Stimulated activated CD8-positive, alpha-beta memory T cell treated with anti-CD3 and anti-CD28 coated beads, Interleukin-2, amount 100 ng/mL, for 1 hour (primary cell): Measurements from ENCODE around the gene GIPR.
"Not testable (repeated sequence)": the region's sequence is repeated elsewhere in the genome, so short reads cannot be mapped to it uniquely, and the experiment has no call there.

ENCODE experiments used
- DNase-seq, 2 donors: peaks; one replicate each; pipeline ENCODE4 v3.0.0-alpha.2; 2020; ENCODE audit warnings: low read depth in 2 of 2

The GIPR gene

DNA sequence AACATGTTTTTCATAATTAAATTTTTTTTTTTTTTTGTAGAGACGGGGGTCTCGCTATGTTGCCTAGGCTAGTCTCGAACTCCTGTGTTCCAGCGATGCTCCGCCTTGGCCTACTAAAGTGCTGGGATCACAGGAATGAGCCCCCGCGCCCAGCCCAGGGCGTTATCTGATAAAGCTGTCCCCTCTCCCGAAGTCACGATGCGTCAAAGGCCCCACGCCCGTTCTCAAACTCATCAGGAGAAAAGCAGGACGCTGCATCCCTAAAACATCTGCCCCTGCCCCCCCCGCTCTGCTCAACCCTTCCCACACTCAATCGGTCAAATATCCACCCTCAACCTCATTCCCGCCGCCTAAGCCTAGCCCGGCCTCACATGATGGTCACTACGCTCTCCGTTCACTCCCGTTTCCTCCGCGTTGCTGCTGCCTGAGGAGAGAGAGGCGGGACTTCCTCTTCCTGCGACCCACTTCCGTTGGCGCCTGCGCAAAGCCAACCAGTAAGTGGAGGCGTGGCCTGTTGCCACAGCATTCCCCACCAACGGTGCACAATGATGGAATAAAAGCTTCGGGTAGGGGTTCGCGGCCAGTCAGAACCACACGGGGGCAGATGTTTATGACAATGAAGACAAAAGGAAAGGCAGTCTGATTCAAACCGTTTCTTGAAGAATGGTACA, 23.6 kb downstream of the GIPR start, which contains the start of gene SNRPD2:
Gene SNRPD2, minus strand, starts transcription at position 438 of the 671 bp plus-strand sequence. Its CDS starts 65 bp downstream, at position 373.
- DNase-seq: peak; percentile 85 to 89

DNA sequence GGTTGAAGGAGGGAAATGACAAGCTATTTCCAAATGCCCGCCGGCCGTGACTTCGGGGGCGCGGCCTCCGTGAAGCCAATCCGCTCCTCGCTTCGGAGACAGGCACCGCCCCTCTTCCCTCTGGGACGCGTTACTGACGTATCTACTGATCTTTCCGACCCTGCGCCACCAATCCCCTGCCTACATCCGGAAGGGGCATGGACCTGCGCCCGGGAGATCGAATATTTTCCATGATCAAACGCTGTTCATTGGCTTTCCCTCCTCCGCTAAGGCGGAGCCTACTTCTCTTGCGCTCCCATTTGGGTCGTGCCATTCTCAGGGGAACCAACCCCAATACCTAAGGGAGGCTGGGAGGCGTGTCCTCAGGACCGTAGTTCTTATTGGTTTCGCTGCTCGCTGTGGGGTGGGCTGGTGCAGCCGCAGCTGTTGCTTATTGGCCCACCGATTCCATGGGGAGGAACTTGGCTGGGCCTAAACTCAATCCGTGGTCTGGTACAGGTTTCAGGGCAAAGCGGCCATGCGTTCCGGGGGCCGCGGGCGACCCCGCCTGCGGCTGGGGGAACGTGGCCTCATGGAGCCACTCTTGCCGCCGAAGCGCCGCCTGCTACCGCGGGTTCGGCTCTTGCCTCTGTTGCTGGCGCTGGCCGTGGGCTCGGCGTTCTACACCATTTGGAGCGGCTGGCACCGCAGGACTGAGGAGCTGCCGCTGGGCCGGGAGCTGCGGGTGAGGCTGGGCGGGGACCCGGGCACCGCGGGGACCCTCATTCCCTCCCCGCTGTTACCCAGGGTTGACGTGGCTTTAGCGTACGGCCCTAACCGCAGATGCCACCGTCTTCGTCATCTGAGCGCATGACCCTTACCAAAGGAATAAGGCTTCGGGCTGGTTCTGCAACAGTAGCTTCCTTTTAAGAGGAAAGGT, 24.4 kb downstream of the GIPR start, which contains the start of gene QPCTL:
Gene QPCTL, plus strand, starts transcription at position 480 of the 919 bp plus-strand sequence. Its CDS starts 38 bp downstream, at position 518.
- peak; percentile 88 to 95 for DNase-seq

DNA sequence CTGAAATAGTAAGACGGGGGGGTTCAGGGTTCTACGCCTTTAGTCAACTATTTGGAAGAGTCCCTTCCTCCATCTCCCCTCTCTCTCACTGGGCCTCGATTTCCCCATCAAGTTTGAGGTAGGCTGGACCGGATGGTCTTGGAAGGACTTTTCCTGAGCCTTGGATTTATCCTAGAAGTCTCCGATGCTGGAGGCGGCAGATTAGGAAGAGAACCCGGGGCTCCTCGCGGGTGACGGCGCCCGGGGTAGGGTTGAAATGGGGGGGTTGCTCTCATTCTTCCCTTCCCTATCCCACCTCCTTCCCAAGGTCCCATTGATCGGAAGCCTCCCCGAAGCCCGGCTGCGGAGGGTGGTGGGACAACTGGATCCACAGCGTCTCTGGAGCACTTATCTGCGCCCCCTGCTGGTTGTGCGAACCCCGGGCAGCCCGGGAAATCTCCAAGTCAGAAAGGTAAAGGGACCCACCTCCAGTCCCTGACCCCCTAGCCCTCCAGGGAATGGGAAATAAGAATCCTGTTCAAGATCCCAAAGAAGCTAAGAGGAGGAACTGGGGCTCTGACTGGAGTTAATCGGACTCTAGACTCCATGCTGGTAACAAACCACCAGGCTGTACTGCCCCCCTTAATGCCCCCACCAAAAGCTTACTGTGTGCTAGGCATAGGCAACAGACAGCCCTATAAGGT, 25.2 kb downstream of the GIPR start:
- DNase-seq: peak; percentile 48 to 70

DNA sequence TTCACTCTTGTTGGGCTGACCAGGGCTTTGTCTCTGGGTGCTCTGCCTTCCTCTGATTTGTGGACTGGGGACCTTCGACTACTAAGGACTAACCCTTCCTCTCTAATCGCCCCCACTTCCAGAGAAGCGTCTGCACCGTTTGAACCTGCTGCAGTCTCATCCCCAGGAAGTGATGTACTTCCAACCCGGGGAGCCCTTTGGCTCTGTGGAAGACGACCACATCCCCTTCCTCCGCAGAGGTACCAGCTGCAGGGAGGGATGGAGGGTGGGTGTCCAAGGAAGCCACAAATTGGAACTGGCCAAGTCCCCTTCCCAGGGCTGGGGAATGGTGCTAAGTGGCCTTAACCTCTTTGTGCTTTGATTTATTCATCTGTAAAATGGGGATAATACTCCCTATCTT, 33.7 kb downstream of the GIPR start:
- DNase-seq: no peak

DNA sequence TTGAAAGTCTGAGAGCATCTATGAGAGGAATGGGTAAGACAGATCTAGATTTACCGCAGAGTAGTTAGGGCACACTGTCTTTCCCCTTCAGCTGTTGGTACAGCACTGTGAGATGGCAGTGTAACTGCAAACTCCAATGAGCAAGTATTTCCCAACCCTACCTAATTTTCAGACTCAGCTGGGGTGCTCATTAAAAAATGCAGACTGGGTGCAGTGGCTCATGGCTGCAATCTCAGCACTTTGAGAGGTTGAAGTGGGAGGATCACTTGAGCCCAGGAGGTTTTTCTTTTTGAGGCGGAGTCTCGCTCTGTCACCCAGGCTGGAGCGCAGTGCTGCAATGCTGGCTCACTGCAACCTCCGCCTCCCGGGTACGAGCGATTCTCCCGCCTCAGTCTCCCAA, 37.1 kb downstream of the GIPR start:
- no peak for DNase-seq

DNA sequence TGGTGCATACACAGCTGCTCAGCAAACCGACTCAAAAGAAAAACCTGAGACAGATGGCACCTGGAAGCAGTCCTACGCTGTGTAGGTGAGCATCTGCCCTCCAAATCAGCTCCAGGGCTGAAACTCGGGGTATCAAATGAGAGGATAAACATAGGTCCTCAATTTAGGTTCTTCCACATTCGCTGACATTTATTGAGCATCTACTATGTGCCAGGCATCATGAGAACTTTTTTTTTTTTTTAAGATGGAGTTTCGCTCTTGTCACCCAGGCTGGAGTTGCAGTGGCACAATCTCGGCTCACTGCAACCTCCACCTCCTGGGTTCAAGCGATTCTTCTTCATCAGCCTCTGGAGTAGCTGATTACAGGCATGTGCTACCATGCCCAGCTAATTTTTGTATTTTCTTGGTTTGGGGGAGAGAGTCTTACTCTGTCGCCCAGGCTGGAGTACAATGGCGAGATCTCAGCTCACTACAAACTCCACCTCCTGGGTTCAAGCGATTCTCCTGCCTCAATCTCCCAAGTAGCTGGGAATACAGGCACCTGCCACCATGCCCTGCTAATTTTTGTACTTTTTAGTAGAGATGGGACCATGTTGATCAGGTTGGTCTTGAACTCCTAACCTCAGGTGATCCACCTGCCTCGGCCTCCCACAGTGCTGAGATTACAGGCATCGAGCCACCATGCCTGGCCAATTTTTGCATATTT, 37.8 kb downstream of the GIPR start:
- no peak for DNase-seq

DNA sequence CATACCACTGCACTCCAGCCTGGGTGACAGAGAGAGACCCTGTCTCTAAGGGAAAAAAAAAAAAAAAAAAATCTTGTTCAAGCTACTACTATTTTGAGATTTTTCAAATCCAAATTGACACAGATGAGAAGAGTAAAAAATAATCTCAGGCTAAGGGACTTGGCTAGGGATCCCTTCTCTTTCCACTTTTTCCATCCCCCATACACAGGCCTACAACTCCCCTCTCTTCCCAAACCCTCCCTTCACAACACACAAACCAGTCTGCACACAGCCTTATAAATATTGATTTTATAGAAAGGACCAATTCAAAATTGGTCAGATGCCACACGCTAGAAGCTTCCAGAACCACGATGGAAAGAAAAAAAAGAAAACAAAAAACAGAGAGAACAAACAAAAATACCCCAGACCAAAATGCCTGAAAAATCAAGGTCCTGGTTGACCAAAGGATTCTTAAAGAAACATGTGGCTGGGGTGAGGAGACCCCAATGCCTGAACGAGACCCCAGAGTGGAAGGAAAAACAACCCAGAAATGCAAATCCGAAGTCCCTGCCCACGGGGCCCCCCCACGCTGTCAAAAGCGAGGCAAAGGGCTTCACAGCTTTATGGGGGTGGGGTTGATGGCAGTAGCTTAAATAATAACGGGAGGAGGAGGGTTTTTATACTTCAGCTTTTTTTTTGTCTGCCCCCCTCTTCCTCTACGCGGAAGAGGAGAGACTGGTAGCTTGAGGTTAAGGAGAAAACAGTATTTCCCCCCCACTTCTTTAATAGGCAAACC, 42.5 kb downstream of the GIPR start:
- DNase-seq: no peak

DNA sequence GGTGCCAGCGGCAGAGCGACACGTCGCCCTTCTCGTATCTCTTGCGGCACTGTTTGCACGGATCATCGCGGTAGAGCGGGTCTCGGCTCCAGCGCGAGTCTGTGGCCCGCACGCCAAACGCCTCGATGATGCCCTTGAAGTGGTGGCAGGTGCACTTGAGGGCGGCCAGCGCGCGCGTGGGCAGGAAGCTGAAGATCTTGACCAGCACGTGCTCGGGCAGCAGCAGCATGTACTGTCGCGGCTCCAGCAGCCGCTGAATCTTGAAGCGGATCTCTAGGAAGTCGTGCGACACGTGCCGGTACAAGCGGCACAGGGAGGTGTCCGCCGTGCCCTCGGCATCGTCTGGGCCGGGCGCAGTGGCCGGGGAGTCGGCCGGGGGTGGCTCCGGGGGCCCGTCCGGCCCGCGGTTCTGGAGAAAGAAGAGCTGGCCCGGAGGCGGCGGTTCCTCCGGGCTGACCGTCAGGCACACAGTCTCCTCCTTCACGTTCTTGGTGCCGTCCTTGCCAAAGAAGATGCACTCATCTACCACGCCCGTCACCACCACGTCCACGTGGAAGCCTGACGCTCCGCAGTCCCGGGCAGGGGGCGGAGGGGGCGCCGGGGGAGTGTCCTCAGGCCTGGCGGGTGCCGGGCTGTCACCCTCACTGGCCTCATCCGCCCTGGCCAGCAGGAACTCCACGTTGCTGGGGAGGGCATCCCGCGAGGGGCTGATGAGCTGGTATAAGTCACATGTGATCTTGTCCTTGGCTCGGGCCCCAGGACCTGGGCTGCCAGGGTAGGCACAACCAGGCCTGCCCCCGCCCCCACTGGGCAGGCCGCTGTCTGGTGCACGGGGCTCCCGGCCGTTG, 44.1 kb downstream of the GIPR start:
- no peak for DNase-seq

DNA sequence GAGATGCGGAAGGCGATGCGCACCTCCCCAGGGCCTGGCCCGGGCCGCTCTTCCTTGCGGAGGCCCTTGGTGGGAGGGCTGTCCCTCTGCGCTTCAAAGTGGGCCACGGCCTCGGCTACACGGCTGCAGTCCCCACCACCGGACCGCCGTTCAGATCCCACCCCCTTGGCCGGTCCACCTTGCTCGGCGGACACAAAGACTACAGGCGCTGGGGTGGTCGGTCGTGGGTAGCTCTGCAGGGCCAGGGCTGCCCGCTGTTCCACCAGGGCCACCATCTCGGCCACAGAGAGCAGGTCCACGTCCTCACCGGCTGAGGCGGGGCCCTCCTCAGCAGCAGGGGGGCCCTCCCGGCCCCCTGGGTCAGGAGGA, 44.7 kb downstream of the GIPR start:
- DNase-seq: no peak

DNA sequence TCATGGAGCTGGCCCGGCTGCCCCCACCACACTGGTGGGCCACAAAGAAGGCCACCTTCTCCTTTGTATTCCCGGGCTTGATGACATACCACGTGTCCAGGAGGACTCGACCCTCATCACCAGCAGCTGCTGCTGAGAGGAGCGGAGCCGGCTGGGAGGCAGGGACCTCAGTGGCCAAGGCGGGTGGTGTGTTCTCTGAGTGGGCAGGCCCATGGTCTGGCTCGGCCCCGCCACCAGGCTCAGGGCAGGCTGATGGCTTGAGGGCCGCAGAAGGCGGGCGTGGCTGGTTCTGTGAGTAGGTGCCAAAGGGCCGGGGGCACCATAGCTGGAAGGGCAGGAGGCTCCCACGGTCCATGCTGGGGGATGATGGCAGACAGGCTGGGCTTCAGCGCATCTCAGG, 45.1 kb downstream of the GIPR start:
- no peak for DNase-seq

DNA sequence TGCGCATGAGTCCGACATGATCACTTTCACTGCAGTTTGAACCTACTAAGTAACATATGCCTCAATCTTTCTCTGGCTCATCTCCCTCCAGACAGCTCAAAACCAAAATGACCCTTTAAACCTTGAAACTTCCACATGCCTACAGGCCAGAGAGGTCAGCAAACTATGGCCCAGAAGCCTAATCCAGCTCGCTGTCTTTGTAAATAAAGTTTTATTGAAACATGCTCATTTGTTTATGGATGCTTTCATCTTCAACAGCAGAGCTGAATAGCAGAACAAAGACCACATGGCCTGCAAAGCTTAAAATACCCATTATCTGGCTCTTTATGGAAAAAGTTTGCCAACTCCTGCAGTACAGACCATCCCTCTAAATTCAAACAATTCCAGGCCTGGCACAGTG, 47.1 kb downstream of the GIPR start:
- no peak for DNase-seq

DNA sequence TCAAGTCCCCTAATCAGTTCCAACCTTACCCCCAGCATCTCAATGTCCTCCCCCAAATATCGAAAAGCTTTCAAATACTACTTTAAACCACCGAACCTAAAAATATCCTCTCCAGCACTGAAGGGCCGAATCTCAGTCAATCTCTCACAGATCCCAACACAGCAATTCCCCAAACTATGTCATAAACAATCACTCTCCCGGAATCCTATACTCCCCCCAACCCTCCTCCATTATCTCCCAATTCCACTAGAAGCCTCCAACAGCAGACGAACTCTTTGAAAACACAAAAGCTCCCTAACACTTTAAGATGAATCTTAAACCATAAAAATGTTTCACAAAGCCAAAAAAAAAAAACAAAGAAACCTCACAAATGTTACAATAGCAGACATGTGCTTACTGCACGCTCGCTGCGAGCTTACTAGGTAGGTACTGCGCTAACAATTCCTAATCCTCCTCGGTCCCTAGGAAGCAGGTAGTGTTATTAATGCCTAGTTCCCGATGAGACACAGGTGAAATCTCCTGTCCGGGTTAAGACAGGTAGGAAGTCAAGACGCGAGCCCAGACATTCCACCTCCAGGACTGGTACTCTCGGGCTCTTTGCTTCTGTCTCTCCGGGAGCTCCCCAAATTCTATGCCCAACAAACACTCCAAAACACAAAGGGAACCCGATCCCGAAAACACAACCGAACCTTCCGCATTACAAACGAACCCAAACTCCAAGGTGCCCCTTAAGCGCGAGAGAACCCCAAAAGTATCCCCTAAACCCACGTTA, 48.5 kb downstream of the GIPR start:
- no peak for DNase-seq

DNA sequence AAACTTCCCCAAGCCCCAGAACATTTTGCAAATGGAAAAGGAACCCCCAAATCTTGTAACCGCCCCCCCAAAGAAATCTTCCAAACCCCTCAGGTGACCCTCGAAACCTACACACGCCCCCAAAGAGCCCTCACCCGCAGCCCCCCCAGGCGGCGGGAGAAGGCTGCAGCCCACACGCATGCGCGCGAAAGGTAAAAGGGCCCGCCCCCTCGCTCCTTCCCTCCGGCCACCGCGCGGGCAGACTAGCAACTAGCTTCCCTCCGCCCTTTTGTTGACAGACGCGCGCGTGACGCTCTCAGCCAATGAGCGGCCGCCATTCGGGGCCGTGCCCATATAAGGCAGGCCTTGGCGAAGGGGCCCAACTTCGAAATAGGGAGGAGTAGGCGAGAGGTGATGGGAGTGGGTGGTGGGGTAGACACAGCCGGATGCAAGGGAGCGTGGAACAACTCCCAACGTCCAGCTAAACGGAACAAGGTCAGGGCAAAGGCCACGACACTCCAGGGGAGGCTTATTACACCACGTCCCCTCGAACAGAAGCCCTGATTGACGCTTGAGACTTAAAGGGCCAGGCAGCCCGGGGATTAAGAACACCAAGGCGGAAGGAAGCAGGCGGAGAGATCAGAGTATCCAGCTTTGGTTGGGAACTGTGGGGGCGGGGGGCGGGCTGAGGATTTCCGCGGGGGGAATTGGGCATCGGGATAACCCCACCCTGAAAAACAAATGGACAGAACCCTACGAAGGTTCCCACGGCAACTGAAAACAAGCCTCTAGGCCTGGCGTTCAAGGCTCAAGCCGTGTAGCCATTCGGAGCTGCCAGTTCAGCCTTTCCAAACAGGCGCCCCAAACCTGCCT, 49.3 kb downstream of the GIPR start:
- DNase-seq: peak; percentile 95

DNA sequence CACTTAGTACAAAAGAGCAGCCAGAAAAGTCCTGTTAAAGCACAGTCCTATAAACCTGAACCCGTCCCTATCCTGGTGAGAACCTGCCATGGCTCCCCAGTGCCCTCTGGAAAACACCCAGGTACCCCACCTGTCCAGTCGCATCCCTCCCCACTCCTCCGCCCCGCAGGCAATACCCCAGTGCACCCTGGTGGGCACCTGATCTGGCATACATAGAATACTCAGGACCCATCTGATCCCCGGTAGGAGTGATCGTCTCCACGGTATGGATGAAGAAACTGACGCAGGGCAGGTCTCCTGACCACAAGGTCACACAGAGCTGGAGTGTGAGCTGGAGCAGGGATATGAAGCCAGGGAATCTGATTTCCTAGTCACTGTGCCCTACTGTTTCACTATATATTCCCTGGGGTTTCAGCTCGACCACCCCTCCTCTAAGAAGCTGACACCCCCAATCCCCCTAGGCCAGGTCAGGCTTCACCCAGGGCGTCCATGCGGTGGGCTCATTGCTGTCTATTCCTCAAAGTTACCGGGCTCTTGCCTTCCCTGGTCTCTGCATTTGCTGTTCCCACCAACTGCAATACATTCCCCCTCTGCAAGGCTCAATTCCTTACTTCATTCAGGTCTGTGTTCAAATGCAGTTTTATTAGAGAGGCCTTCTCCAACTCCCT, 50.1 kb downstream of the GIPR start:
- DNase-seq: no peak

DNA sequence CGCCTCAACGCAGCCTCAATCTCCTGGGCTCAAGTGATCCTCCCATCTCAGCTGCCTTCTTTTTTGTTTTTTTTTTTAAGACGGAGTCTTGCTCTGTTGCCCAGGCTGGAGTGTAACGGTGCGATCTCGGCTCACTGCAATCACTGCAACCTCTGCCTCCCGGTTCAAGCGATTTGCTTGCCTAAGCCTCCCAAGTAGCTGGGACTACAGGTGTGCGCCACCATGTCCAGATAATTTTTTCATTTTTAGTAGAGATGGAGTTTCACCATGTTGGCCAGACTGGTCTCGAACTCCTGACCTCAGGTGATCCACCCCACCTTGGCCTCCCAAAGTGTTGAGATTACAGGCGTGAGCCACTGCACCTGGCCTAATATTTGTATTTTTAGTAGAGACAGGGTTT, 52.0 kb downstream of the GIPR start:
- DNase-seq: not testable (repeated sequence)

DNA sequence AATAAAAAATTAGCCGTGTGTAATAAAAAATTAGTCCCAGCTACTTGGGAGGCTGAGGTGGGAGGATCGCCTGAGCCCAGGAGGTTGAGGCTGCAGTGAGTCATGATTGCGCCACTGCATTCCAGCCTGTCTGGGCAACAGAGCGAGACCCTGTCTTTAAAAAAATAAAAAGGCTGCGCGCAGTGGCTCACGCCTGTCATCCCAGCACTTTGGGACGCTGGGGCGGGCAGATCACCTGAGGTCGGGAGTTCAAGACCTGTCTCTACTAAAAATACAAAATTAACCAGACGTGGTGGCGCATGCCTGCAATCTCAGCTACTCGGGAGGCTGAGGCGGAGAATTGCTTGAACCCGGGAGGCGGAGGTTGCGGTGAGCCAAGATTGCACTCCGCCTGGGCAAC, 60.7 kb downstream of the GIPR start:
- not testable (repeated sequence) for DNase-seq

DNA sequence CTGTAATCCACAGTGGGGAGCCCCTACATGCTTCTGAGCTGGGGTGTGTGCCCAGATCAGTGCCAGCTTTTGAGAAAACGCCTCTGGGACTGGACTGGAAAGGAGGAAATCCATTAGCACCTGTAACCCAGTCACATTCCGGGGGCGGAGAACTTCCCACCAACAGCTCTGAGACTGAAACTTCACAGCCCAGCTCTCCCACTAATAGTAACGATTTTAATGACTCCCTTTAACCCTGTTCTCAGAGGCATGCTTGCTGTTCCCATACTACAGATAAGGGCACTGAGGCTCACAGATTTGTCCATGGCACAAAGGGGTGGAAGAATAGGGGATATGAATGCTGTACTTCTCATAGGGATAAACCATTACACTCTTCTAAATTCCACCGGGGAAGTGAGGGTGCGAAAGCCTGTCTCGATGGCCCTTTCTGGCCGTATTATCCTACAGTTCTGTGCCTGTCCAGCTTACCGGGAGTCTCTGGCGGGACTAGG, 61.8 kb downstream of the GIPR start:
- DNase-seq: no peak
